Measurements from ENCODE around the gene FOXP1.

DNA sequence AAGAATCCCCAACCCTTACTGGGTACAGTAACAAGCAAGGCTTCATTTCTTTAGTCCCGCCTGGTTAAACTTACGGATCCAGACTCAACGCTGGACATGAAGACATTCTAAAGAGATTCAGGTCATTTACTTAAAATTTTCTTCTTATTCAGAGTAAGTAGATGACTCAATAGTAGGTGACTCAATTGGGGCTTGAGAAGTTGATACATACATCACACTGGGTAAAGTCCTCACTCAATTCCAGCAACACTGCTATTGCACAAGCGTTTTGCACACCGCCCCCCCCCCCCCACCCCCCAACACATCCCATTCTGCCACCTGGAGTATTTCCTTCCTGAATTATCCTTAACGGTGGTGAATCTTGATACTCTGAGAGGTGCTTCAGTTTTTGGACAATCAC lies 610.0 kb downstream of the FOXP1 start:
- TF ChIP-seq, protein P1, sequence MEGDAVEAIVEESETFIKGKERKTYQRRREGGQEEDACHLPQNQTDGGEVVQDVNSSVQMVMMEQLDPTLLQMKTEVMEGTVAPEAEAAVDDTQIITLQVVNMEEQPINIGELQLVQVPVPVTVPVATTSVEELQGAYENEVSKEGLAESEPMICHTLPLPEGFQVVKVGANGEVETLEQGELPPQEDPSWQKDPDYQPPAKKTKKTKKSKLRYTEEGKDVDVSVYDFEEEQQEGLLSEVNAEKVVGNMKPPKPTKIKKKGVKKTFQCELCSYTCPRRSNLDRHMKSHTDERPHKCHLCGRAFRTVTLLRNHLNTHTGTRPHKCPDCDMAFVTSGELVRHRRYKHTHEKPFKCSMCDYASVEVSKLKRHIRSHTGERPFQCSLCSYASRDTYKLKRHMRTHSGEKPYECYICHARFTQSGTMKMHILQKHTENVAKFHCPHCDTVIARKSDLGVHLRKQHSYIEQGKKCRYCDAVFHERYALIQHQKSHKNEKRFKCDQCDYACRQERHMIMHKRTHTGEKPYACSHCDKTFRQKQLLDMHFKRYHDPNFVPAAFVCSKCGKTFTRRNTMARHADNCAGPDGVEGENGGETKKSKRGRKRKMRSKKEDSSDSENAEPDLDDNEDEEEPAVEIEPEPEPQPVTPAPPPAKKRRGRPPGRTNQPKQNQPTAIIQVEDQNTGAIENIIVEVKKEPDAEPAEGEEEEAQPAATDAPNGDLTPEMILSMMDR (IDR thresholded peaks at IDR 0.05; ENCODE audit: low read length): no peak
- no peak for TF ChIP-seq EZH2 (IDR thresholded peaks at IDR 0.05; ENCODE audit: borderline replicate concordance, low read length)
